B cell (primary cell): ENCODE measurements around the gene NREP. TPM values are rescaled to one million over a fixed set of nuclear protein-coding genes. Genes with fewer than 3 reads are reported as not detected.
A peak's percentile ranks its signal among the peaks of the same experiment; 100 is the strongest.

Experiments used
- ATAC-seq: fragments of 200-7000 bp; cut with Tn5 transposase; one replicate; pipeline ENCODE4 v1.10.0; 2021; ENCODE audit warnings: low read depth, mild to moderate bottlenecking, moderate number of reproducible peaks, moderate library complexity
- CTCF ChIA-PET: fragments of 350-600 bp; sonication (Branson Sonifier 250); formaldehyde crosslinking; loops from one replicate; lab custom pipeline; 2021; ENCODE audit warnings: antibody characterized with exemption, inconsistent platforms; lab: Charles Lee
- POLR2A ChIA-PET: fragments of 350-600 bp; sonication (Branson Sonifier 250); formaldehyde crosslinking; loops from one replicate; lab custom pipeline; 2021; ENCODE audit warnings: antibody characterized with exemption; lab: Charles Lee
- DNase-seq: peaks from one replicate; pipeline ENCODE4 v3.0.0; 2013
- H2AFZ ChIP-seq: 2 replicates; pipeline ENCODE4 v1.6.1; 2012; ENCODE audit warnings: mild to moderate bottlenecking, low read depth, low read length; ENCODE audit not compliant: insufficient read depth, poor library complexity, severe bottlenecking
- H3K27ac ChIP-seq, 2 donors: 1 replicate in 1 of 2; 2 replicates in 1 of 2; pipeline ENCODE4 v1.5.1; 2012 to 2013; ENCODE audit warnings: low read length in 2 of 2, mild to moderate bottlenecking in 2 of 2, moderate library complexity in 1 of 2
- H3K27me3 ChIP-seq, 4 experiments: fragments of 200-600 bp in 1 of 4; sonication (generic) in 1 of 4; replicated peaks in 1 of 4; 1 replicate in 2 of 4; 2 replicates in 2 of 4; pipeline versions ENCODE4 v1.6.1 to v1.7.0; 2013 to 2016; ENCODE audit warnings: low read length in 3 of 4, mild to moderate bottlenecking in 2 of 4, mixed read lengths in 1 of 4, moderate library complexity in 1 of 4; ENCODE audit not compliant: insufficient read depth in 4 of 4, control insufficient read depth in 3 of 4; ENCODE audit errors: control extremely low read depth in 1 of 4
- H3K36me3 ChIP-seq, 2 experiments: replicated peaks in 1 of 2; 1 replicate in 1 of 2; 2 replicates in 1 of 2; pipeline versions ENCODE4 v1.6.1 to v1.7.1; 2013; ENCODE audit warnings: low read length in 1 of 2; ENCODE audit not compliant: insufficient read depth in 2 of 2, control insufficient read depth in 1 of 2; ENCODE audit errors: control extremely low read depth in 1 of 2, extremely low read depth in 1 of 2
- H3K4me1 ChIP-seq, 2 donors: fragments of 200-600 bp in 1 of 2; sonication (generic) in 1 of 2; 1 replicate in 1 of 2; 2 replicates in 1 of 2; pipeline versions ENCODE4 v1.5.1 to v1.6.1; 2013 to 2017; ENCODE audit warnings: low read length in 2 of 2; ENCODE audit not compliant: control insufficient read depth in 2 of 2, insufficient read depth in 2 of 2
- H3K4me2 ChIP-seq: replicated peaks from 2 replicates; pipeline ENCODE3; 2012; ENCODE audit warnings: mild to moderate bottlenecking, low read depth, low read length; ENCODE audit not compliant: poor library complexity, severe bottlenecking
- H3K4me3 ChIP-seq, 5 experiments: fragments of 200-600 bp in 1 of 5; sonication (generic) in 1 of 5; 1 replicate in 3 of 5; 2 replicates in 2 of 5; pipeline versions ENCODE4 v1.5.1 to v1.7.0; 2011 to 2016; ENCODE audit warnings: low read length in 4 of 5, mild to moderate bottlenecking in 4 of 5, low read depth in 2 of 5, control low read depth in 1 of 5, moderate library complexity in 1 of 5; ENCODE audit not compliant: insufficient read depth in 1 of 5; ENCODE audit errors: control extremely low read depth in 1 of 5, extremely low read depth in 1 of 5
- H3K79me2 ChIP-seq: fragments of 200-600 bp; sonication (generic); one replicate; pipeline ENCODE4 v1.6.0; 2016; ENCODE audit warnings: low read length; ENCODE audit not compliant: control insufficient read depth, insufficient read depth
- H3K9ac ChIP-seq: fragments of 200-600 bp; sonication (generic); 2 replicates; pipeline ENCODE4 v1.6.1; 2017; ENCODE audit warnings: mild to moderate bottlenecking, low read length, moderate library complexity
- H3K9me3 ChIP-seq, 3 donors: one replicate each; pipeline versions ENCODE4 v1.6.1 to v1.7.1; 2013; ENCODE audit warnings: low read length in 2 of 3; ENCODE audit not compliant: control insufficient read depth in 2 of 3, insufficient read depth in 1 of 3; ENCODE audit errors: control extremely low read depth in 1 of 3
- H4K20me1 ChIP-seq: 2 replicates; pipeline ENCODE4 v1.6.0; 2012; ENCODE audit warnings: mild to moderate bottlenecking, low read length; ENCODE audit not compliant: insufficient read depth, control insufficient read depth, poor library complexity, severe bottlenecking
- H3K27ac Mint-ChIP-seq: one replicate; pipeline ENCODE4 v1.8.0; 2021; ENCODE audit warnings: mixed read lengths
- H3K27me3 Mint-ChIP-seq: one replicate; pipeline ENCODE4 v1.8.0; 2021; ENCODE audit warnings: mixed read lengths
- H3K4me1 Mint-ChIP-seq: one replicate; pipeline ENCODE4 v1.8.0; 2021; ENCODE audit warnings: mixed read lengths
- H3K4me3 Mint-ChIP-seq: one replicate; pipeline ENCODE4 v1.8.0; 2021; ENCODE audit warnings: mixed read lengths
- H3K9me3 Mint-ChIP-seq: one replicate; pipeline ENCODE4 v1.8.0; 2022; ENCODE audit warnings: mixed read lengths; ENCODE audit not compliant: insufficient read depth
- CTCF ChIP-seq: fragments of 200-600 bp; IDR thresholded peaks from one replicate; pipeline ENCODE4 v1.8.0; 2022; ENCODE audit warnings: antibody characterized with exemption, mild to moderate bottlenecking
- EZH2 ChIP-seq: IDR thresholded peaks from 2 replicates; pipeline ENCODE4 v1.6.1; 2012; ENCODE audit warnings: borderline replicate concordance, low read depth, mild to moderate bottlenecking, moderate library complexity, low read length; ENCODE audit not compliant: insufficient read depth, poor library complexity, severe bottlenecking
- WGBS: methylation state at CpG from one replicate; pipeline ENCODE4 v1.1.5; 2013; ENCODE audit warnings: missing lambda C conversion rate; ENCODE audit not compliant: insufficient coverage; 5-methylcytosine and 5-hydroxymethylcytosine counted together
- intact Hi-C: fragments of 100-400 bp; cut with micrococcal nuclease; formaldehyde crosslinking; loops from one replicate; pipeline ENCODE4 v1.10.0; 2022
- polyA plus RNA-seq: library from polyadenylated mRNA; depleted of rRNA; stranded (reverse); fragments of >200 nt; gene quantifications from 2 replicates; pipeline ENCODE4 v1.2.3, GENCODE V29; 2012
- total RNA-seq, 2 donors: library from RNA; stranded (reverse); fragments of 120-200 nt in 1 of 2; gene quantifications; 1 replicate in 1 of 2; 2 replicates in 1 of 2; pipeline versions ENCODE4 v1.2.3 to v1.2.4, GENCODE V29; 2013 to 2022

The NREP gene
- total and polyA plus RNA-seq, 2 donors (not counting 1 experiment from before 2014, with no cell fraction given), result 6.7 to 17.0 TPM

GRCh38 chr5:111758284-111758628, 1.3 kb upstream of the NREP start:
- no peaks in the 10 kb centered on the region for H4K20me1 ChIP-seq

More at GRCh38 chr5:111758284-111758628, 1.3 kb upstream of the NREP start:
- Histone ChIP-seq H3K27me3 (no peaks in the 10 kb centered on the region), H3K4me2 (peak overlapping the region; percentile 78), H3K9ac (peak overlapping the region; percentile 71), H3K27ac (peak overlapping the region; percentile 76 to 81), H3K36me3 (no peaks in the 10 kb centered on the region), H3K4me3 (peak overlapping the region; percentile 8 to 83 (median 77)), H3K9me3 (no peaks in the 10 kb centered on the region), H2AFZ (peak overlapping the region; percentile 89), H3K4me1 (peaks cover 20 to 22% of the 10 kb centered on the region in 2 donors), H3K79me2 (no peaks in the 10 kb centered on the region)
- ChIA-PET POLR2A (interaction anchor here (1.5 kb wide), 1 partner anchor 403 kb away, joined by 4 read pairs; no protein-coding TSS in a partner anchor), CTCF (interaction anchor here (1.1 to 2.0 kb wide), 2 partner anchors 50 to 227 kb away, joined by 3 to 8 read pairs; no protein-coding TSS in a partner anchor)
- no peak for ATAC-seq
- Mint-ChIP-seq H3K27ac (peak overlapping the region; percentile 90), H3K27me3 (peaks cover 13% of the 10 kb centered on the region), H3K4me3 (peak overlapping the region; percentile 92), H3K9me3 (no peaks in the 10 kb centered on the region), H3K4me1 (peaks cover 21% of the 10 kb centered on the region)
- intact Hi-C loops, result loop anchor here (5.0 kb wide), 5 partner anchors 56 to 1219 kb away; partner anchors contain the start of genes DCP2, REEP5 and STARD4
- WGBS, result no CpG with 5 or more reads among the region's 5 CpGs
- TF ChIP-seq EZH2, result no peak
- no peak for TF ChIP-seq CTCF
- DNase-seq, result no peak
